ENCODE data around the gene TCEA3. TPM values are rescaled to one million over a fixed set of nuclear protein-coding genes. Genes with fewer than 3 reads are reported as not detected.

TCEA3 gene
- total RNA-seq, 2 experiments from 2014 or later: 7.0 to 8.3 TPM

- ATAC-seq (peak; percentile 72), DNase-seq (peak; percentile 94)
- intact Hi-C loops (cut with micrococcal nuclease): loop anchor here (2.0 kb wide), 1 partner anchor 24 kb away; the partner anchor contains the start of gene HNRNPR
- peak overlapping the region; percentile 98 for H3K27ac Mint-ChIP-seq
- peak overlapping the region; percentile 95 for H3K4me3 Mint-ChIP-seq
- H3K36me3 Mint-ChIP-seq (ENCODE audit: low read depth): peaks cover 36% of the 10 kb centered on the region
- ChIA-PET POLR2A (interaction anchor here (0.7 to 5.4 kb wide), 8 partner anchors 12 to 323 kb away, joined by 3 to 44 read pairs (median 4); partner anchors contain the start of genes HNRNPR and RPL11), CTCF (interaction anchor here (1.3 to 2.2 kb wide), 5 partner anchors 24 to 128 kb away, joined by 4 to 13 read pairs (median 6); partner anchors contain the start of gene HNRNPR)
- H3K4me1 Mint-ChIP-seq (ENCODE audit: low read depth): peaks cover 26% of the 10 kb centered on the region
- H3K9me3 Mint-ChIP-seq: peaks cover 8% of the 10 kb centered on the region
- peak; percentile 37 for TF ChIP-seq CTCF (IDR thresholded peaks at IDR 0.05)
- no peaks in the 10 kb centered on the region for H3K27me3 Mint-ChIP-seq
These were observed 55.8 kb downstream of the TCEA3 start for GRCh38 chr1:23368562-23369334.

- H3K4me1 Mint-ChIP-seq (ENCODE audit: low read depth): peaks cover 26% of the 10 kb centered on the region
- H3K36me3 Mint-ChIP-seq (ENCODE audit: low read depth): peaks cover 44% of the 10 kb centered on the region
- no peaks in the 10 kb centered on the region for H3K27me3 Mint-ChIP-seq
- DNase-seq (peak; percentile 99), ATAC-seq (peak; percentile 94)
- H3K27ac Mint-ChIP-seq: peak overlapping the region; percentile 98
- ChIA-PET POLR2A (interaction anchor here (0.6 to 5.4 kb wide), 10 partner anchors 11 to 324 kb away, joined by 3 to 44 read pairs (median 4); partner anchors contain the start of genes HNRNPR and RPL11), CTCF (interaction anchor here (1.3 to 2.9 kb wide), 6 partner anchors 14 to 129 kb away, joined by 4 to 13 read pairs (median 6); partner anchors contain the start of gene HNRNPR)
- TF ChIP-seq CTCF (IDR thresholded peaks at IDR 0.05): no peak
- H3K9me3 Mint-ChIP-seq: peaks cover 14% of the 10 kb centered on the region
- H3K4me3 Mint-ChIP-seq: peak overlapping the region; percentile 95
- intact Hi-C loops (cut with micrococcal nuclease): loop anchor here (2.0 kb wide), 1 partner anchor 23 kb away; the partner anchor contains the start of gene HNRNPR
These were observed 56.6 kb downstream of the TCEA3 start for GRCh38 chr1:23367791-23368561.

- CTCF ChIA-PET: interaction anchor here (1.3 to 2.9 kb wide), 7 partner anchors 10 to 130 kb away, joined by 4 to 13 read pairs (median 6); partner anchors contain the start of gene HNRNPR
- H3K4me3 Mint-ChIP-seq: peak overlapping the region; percentile 95
- ATAC-seq: no peak
- peak overlapping the region; percentile 98 for H3K27ac Mint-ChIP-seq
- no peaks in the 10 kb centered on the region for H3K27me3 Mint-ChIP-seq
- peak; percentile 5 for DNase-seq
- POLR2A ChIA-PET: interaction anchor here (1.0 to 5.4 kb wide), 4 partner anchors 22 to 325 kb away, joined by 3 to 44 read pairs (median 6); partner anchors contain the start of genes HNRNPR and RPL11
- peaks cover 20% of the 10 kb centered on the region for H3K9me3 Mint-ChIP-seq
- intact Hi-C loops (cut with micrococcal nuclease): no loop called here
- H3K36me3 Mint-ChIP-seq (ENCODE audit: low read depth): peaks cover 50% of the 10 kb centered on the region
- peaks cover 26% of the 10 kb centered on the region for H3K4me1 Mint-ChIP-seq (ENCODE audit: low read depth)
- no peak for TF ChIP-seq CTCF (IDR thresholded peaks at IDR 0.05)
These were observed 57.1 kb downstream of the TCEA3 start for GRCh38 chr1:23367451-23367790.

GRCh38 chr1:23366598-23366997 lies 58.0 kb downstream of the TCEA3 start:
- no peak for ATAC-seq
- peaks cover 28% of the 10 kb centered on the region for H3K9me3 Mint-ChIP-seq
- no peak for TF ChIP-seq CTCF (IDR thresholded peaks at IDR 0.05)
- intact Hi-C loops (cut with micrococcal nuclease): no loop called here
- no peak overlapping the region for H3K27ac Mint-ChIP-seq
- no peaks in the 10 kb centered on the region for H3K27me3 Mint-ChIP-seq
- peaks cover 24% of the 10 kb centered on the region for H3K4me1 Mint-ChIP-seq (ENCODE audit: low read depth)
- H3K4me3 Mint-ChIP-seq: peak overlapping the region; percentile 95
- POLR2A ChIA-PET: interaction anchor here (5.4 kb wide), 1 partner anchor 21 kb away, joined by 44 read pairs; the partner anchor contains the start of gene HNRNPR
- CTCF ChIA-PET: interaction anchor here (0.9 to 2.9 kb wide), 7 partner anchors 9 to 405 kb away, joined by 3 to 13 read pairs (median 6); no protein-coding TSS in a partner anchor
- peaks cover 52% of the 10 kb centered on the region for H3K36me3 Mint-ChIP-seq (ENCODE audit: low read depth)
- DNase-seq: no peak
